Karpas-422 (cell line): ENCODE measurements around the gene ENOSF1. TPM values are rescaled to one million over a fixed set of nuclear protein-coding genes. Genes with fewer than 3 reads are reported as not detected.

Source experiments
- DNase-seq: peaks from one replicate; pipeline ENCODE4 v3.0.0-alpha.2; 2015
- H2AFZ ChIP-seq: fragments of 200-600 bp; sonication (generic); 2 replicates; pipeline ENCODE4 v1.6.1; 2014; ENCODE audit warnings: antibody characterized with exemption, low read length, mixed read lengths
- H3K27ac ChIP-seq: fragments of 200-600 bp; sonication (generic); 2 replicates; pipeline ENCODE4 v1.5.1; 2014; ENCODE audit warnings: mild to moderate bottlenecking, low read length, moderate library complexity
- H3K27me3 ChIP-seq: fragments of 200-600 bp; sonication (generic); 2 replicates; pipeline ENCODE4 v1.6.1; 2014; ENCODE audit warnings: low read length, mixed read lengths
- H3K36me3 ChIP-seq: fragments of 200-600 bp; sonication (generic); 2 replicates; pipeline ENCODE4 v1.6.1; 2014; ENCODE audit warnings: low read length, mixed read lengths; ENCODE audit not compliant: insufficient read depth
- H3K4me1 ChIP-seq: fragments of 200-600 bp; sonication (generic); 2 replicates; pipeline ENCODE4 v1.6.1; 2014; ENCODE audit warnings: mild to moderate bottlenecking, low read length, mixed read lengths
- H3K4me2 ChIP-seq: fragments of 200-600 bp; sonication (generic); 2 replicates; pipeline ENCODE4 v1.6.1; 2014; ENCODE audit warnings: low read length, low read depth, mild to moderate bottlenecking; ENCODE audit not compliant: poor library complexity, severe bottlenecking
- H3K4me3 ChIP-seq: fragments of 200-600 bp; sonication (generic); 2 replicates; pipeline ENCODE4 v1.5.1; 2014; ENCODE audit warnings: mild to moderate bottlenecking, antibody characterized with exemption, low read length, mixed read lengths
- H3K79me2 ChIP-seq: fragments of 200-600 bp; sonication (generic); 2 replicates; pipeline ENCODE4 v1.6.1; 2014; ENCODE audit warnings: mild to moderate bottlenecking, low read length, mixed read lengths
- H3K9ac ChIP-seq: fragments of 200-600 bp; sonication (generic); 2 replicates; pipeline ENCODE4 v1.6.0; 2014; ENCODE audit warnings: low read length
- H3K9me2 ChIP-seq: fragments of 200-600 bp; sonication (generic), shearing (Covaris generic); replicated peaks from 2 replicates; pipeline ENCODE4 v1.6.0; 2014; ENCODE audit warnings: mild to moderate bottlenecking, low read length, moderate library complexity; ENCODE audit not compliant: insufficient read depth
- H3K9me3 ChIP-seq: fragments of 300-700, 200-600 bp; sonication (generic); 2 replicates; pipeline ENCODE4 v1.6.1; 2014; ENCODE audit warnings: low read length, mixed read lengths
- H4K20me1 ChIP-seq: fragments of 200-600 bp; sonication (generic); 2 replicates; pipeline ENCODE4 v1.6.1; 2014; ENCODE audit warnings: mild to moderate bottlenecking, antibody characterized with exemption, low read length, low read depth; ENCODE audit not compliant: insufficient read depth
- total RNA-seq: library from RNA; depleted of rRNA; stranded (reverse); fragments of >200 nt; shearing (Covaris generic); gene quantifications from 2 replicates; pipeline ENCODE4 v1.2.3, GENCODE V29; 2014; ENCODE audit warnings: low replicate concordance; rRNA removed

The ENOSF1 gene
- total RNA-seq, 1 experiment from 2014 or later: 68.7 TPM

- H2AFZ ChIP-seq: no peak overlapping the region
- H3K4me1 ChIP-seq: no peaks in the 10 kb centered on the region
- no peak overlapping the region for H3K9ac ChIP-seq
- H3K79me2 ChIP-seq: no peaks in the 10 kb centered on the region
- H3K4me2 ChIP-seq: no peak overlapping the region
- no peak overlapping the region for H3K4me3 ChIP-seq
- H4K20me1 ChIP-seq: no peaks in the 10 kb centered on the region
- no peaks in the 10 kb centered on the region for H3K27me3 ChIP-seq
- DNase-seq: no peak
- no peaks in the 10 kb centered on the region for H3K9me2 ChIP-seq
- no peak overlapping the region for H3K27ac ChIP-seq
- no peaks in the 10 kb centered on the region for H3K9me3 ChIP-seq
- H3K36me3 ChIP-seq: no peaks in the 10 kb centered on the region
These were observed 91.0 kb downstream of the ENOSF1 start for GRCh38 chr18:621291-622043.

Other genes starting within 250 kb of the ENOSF1 start
- not detected in 2 replicates for gene COLEC12, start 211.9 kb downstream of the ENOSF1 start, total RNA-seq
- gene CETN1, start 132.2 kb downstream of the ENOSF1 start, total RNA-seq: not detected in 2 replicates
- gene CLUL1, start 115.6 kb downstream of the ENOSF1 start, total RNA-seq: not detected in 2 replicates
- 21.8 and 42.3 TPM in 2 replicates for gene TYMS, start 55.0 kb downstream of the ENOSF1 start, total RNA-seq
- gene YES1, start 99.6 kb upstream of the ENOSF1 start, total RNA-seq: not detected in 2 replicates
- gene ADCYAP1, start 192.2 kb upstream of the ENOSF1 start, total RNA-seq: not detected in 2 replicates